NB4 (cell line): ENCODE data around the gene NPIPB2.

ENCODE experiments used
- CTCF ChIP-seq: IDR thresholded peaks from one replicate; pipeline ENCODE4 v1.5.1; 2012; ENCODE audit warnings: low read depth, low read length
- MYC ChIP-seq: IDR thresholded peaks from 2 replicates; pipeline ENCODE4 v1.6.1; 2011; ENCODE audit warnings: low read depth, low read length

- TF ChIP-seq CTCF (no peak), MYC (no peak)
These were observed 46.6 kb upstream of the NPIPB2 start for GRCh38 chr16:11988258-11988978.
